Endodermal cell (in vitro differentiated cells): Measurements from ENCODE around the gene AP3B2. TPM values are rescaled to one million over a fixed set of nuclear protein-coding genes. Genes with fewer than 3 reads are reported as not detected.

ENCODE experiments used
- DNase-seq: peaks from one replicate; pipeline ENCODE4 v3.0.0-alpha.2; 2017
- H3K27ac ChIP-seq: 2 replicates; pipeline ENCODE4 v1.5.1; 2013; ENCODE audit warnings: mild to moderate bottlenecking, low read depth, low read length, moderate library complexity
- H3K27me3 ChIP-seq: 2 replicates; pipeline ENCODE4 v1.6.1; 2013; ENCODE audit warnings: mild to moderate bottlenecking, low read length, moderate library complexity; ENCODE audit not compliant: insufficient read depth, control insufficient read depth, poor library complexity, severe bottlenecking
- H3K36me3 ChIP-seq: 2 replicates; pipeline ENCODE4 v1.7.0; 2013; ENCODE audit warnings: mild to moderate bottlenecking, low read length, moderate library complexity; ENCODE audit not compliant: control insufficient read depth, insufficient read depth
- H3K4me1 ChIP-seq: one replicate; pipeline ENCODE4 v1.7.0; 2013; ENCODE audit warnings: low read length; ENCODE audit not compliant: control insufficient read depth, insufficient read depth
- H3K4me3 ChIP-seq: 2 replicates; pipeline ENCODE4 v1.5.1; 2013; ENCODE audit warnings: mild to moderate bottlenecking, low read length, moderate library complexity
- H3K9ac ChIP-seq: 2 replicates; pipeline ENCODE4 v1.6.1; 2013; ENCODE audit warnings: mild to moderate bottlenecking, low read length, moderate library complexity; ENCODE audit not compliant: poor library complexity, severe bottlenecking; ENCODE audit errors: extremely low read depth
- H3K9me3 ChIP-seq: 2 replicates; pipeline ENCODE4 v1.6.1; 2013; ENCODE audit warnings: mild to moderate bottlenecking, low read length, moderate library complexity; ENCODE audit not compliant: control insufficient read depth
- H3K27ac Mint-ChIP-seq: 2 replicates; pipeline ENCODE4 v1.8.0; 2020; ENCODE audit warnings: mixed read lengths
- H3K27me3 Mint-ChIP-seq: 2 replicates; pipeline ENCODE4 v1.8.0; 2021; ENCODE audit warnings: mild to moderate bottlenecking, mixed read lengths; ENCODE audit not compliant: insufficient read depth
- H3K36me3 Mint-ChIP-seq: 2 replicates; pipeline ENCODE4 v1.8.0; 2020; ENCODE audit warnings: low read depth, mixed read lengths
- H3K4me1 Mint-ChIP-seq: 2 replicates; pipeline ENCODE4 v1.8.0; 2020; ENCODE audit warnings: mixed read lengths
- H3K4me3 Mint-ChIP-seq: 2 replicates; pipeline ENCODE4 v1.8.0; 2020; ENCODE audit warnings: mild to moderate bottlenecking, moderate library complexity, mixed read lengths
- H3K9me3 Mint-ChIP-seq: 2 replicates; pipeline ENCODE4 v1.8.0; 2020; ENCODE audit warnings: mild to moderate bottlenecking, mixed read lengths
- WGBS, 2 experiments: methylation state at CpG; one replicate each; pipeline versions ENCODE4 v1.1.5 to v1.1.7; 2013; ENCODE audit warnings: missing lambda C conversion rate in 2 of 2, mixed read lengths in 1 of 2; ENCODE audit not compliant: insufficient coverage in 1 of 2, insufficient read length in 1 of 2; 5-methylcytosine and 5-hydroxymethylcytosine counted together
- total RNA-seq, 2 donors: library from RNA; stranded (reverse); fragmentation: NEBNext Ultra II Directional in 1 of 2; extraction: Animal tissue kit (Norgen Biotek cat#: 25700) in 1 of 2; gene quantifications; 2 replicates in 1 of 2; 3 replicates in 1 of 2; pipeline ENCODE4 v1.2.1, GENCODE V29; 2021
- TF ChIP-seq, protein P1 (sequence below): fragments of 200-600 bp; sonication (generic); conservative IDR thresholded peaks from 2 replicates; pipeline ENCODE4 v1.5.0; 2021; ENCODE audit warnings: antibody characterized with exemption, mild to moderate bottlenecking

Gene AP3B2
- total RNA-seq, 2 donors from 2014 or later: 22.4 to 24.4 TPM

DNA sequence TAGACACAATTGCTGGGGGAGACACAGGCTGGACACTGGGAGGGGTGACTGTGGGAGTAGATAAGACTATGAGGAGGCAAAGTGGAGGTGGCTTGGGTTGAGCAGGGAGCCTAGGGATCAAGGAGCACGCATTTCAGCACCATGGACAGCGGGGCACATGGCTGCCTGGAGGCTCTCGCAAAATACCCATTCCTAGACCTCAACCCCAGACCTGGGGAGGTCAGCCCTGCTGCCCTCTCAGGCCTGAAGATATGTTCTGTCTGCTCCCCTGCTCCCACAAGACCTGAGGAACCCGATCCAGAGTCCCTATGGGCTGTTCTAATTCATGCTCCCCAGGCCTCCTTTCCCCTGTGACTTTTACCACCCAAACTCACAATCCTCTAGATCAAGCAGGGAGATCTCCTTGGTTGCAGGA lies 46.5 kb downstream of the AP3B2 start:
- H3K36me3 ChIP-seq: no peaks in the 10 kb centered on the region
- no peaks in the 10 kb centered on the region for H3K9me3 Mint-ChIP-seq
- H3K27ac Mint-ChIP-seq: no peak overlapping the region
- 14 to 15% methylated on average over 2 to 4 of the region's 4 CpGs for WGBS, 2 experiments
- no peak overlapping the region for H3K4me3 Mint-ChIP-seq
- H3K4me1 ChIP-seq: no peaks in the 10 kb centered on the region
- no peaks in the 10 kb centered on the region for H3K4me1 Mint-ChIP-seq
- H3K27ac ChIP-seq: no peak overlapping the region
- H3K27me3 ChIP-seq: peaks cover 16% of the 10 kb centered on the region
- peaks cover 15% of the 10 kb centered on the region for H3K27me3 Mint-ChIP-seq
- no peak overlapping the region for H3K4me3 ChIP-seq
- TF ChIP-seq, protein P1, sequence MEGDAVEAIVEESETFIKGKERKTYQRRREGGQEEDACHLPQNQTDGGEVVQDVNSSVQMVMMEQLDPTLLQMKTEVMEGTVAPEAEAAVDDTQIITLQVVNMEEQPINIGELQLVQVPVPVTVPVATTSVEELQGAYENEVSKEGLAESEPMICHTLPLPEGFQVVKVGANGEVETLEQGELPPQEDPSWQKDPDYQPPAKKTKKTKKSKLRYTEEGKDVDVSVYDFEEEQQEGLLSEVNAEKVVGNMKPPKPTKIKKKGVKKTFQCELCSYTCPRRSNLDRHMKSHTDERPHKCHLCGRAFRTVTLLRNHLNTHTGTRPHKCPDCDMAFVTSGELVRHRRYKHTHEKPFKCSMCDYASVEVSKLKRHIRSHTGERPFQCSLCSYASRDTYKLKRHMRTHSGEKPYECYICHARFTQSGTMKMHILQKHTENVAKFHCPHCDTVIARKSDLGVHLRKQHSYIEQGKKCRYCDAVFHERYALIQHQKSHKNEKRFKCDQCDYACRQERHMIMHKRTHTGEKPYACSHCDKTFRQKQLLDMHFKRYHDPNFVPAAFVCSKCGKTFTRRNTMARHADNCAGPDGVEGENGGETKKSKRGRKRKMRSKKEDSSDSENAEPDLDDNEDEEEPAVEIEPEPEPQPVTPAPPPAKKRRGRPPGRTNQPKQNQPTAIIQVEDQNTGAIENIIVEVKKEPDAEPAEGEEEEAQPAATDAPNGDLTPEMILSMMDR: no peak
- H3K9ac ChIP-seq: no peak overlapping the region
- peaks cover 2% of the 10 kb centered on the region for H3K36me3 Mint-ChIP-seq
- H3K9me3 ChIP-seq: no peaks in the 10 kb centered on the region
- DNase-seq: peak; percentile 93

DNA sequence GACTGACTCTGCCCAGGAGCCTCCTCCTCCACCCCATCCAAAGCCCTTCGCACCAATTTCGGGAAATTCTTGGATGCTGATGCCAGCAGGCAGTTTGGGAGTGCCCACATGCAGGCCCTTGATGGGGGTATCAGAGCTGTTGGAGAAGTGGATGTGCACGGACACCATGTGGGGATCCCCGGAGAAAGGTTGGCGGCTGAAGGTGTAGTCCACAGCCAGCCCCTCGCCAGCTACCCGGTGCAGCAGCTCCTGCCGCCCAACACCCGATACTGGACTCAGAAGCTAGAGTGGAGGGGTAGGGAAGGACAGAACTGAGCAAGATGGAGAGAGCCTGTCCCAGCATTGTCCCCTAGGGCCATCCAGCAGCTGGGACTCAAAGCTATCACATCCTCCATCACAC lies 47.0 kb downstream of the AP3B2 start:
- peaks cover 16% of the 10 kb centered on the region for H3K27me3 ChIP-seq
- WGBS, 2 experiments: 83 to 90% methylated on average over 5 to 9 of the region's 9 CpGs
- no peak for DNase-seq
- no peak overlapping the region for H3K4me3 Mint-ChIP-seq
- no peaks in the 10 kb centered on the region for H3K4me1 Mint-ChIP-seq
- H3K36me3 ChIP-seq: no peaks in the 10 kb centered on the region
- TF ChIP-seq, protein P1: no peak
- H3K9ac ChIP-seq: no peak overlapping the region
- no peak overlapping the region for H3K27ac ChIP-seq
- H3K27me3 Mint-ChIP-seq: peaks cover 15% of the 10 kb centered on the region
- no peak overlapping the region for H3K27ac Mint-ChIP-seq
- peaks cover 2% of the 10 kb centered on the region for H3K36me3 Mint-ChIP-seq
- H3K9me3 Mint-ChIP-seq: no peaks in the 10 kb centered on the region
- no peaks in the 10 kb centered on the region for H3K9me3 ChIP-seq
- H3K4me1 ChIP-seq: no peaks in the 10 kb centered on the region
- no peak overlapping the region for H3K4me3 ChIP-seq

DNA sequence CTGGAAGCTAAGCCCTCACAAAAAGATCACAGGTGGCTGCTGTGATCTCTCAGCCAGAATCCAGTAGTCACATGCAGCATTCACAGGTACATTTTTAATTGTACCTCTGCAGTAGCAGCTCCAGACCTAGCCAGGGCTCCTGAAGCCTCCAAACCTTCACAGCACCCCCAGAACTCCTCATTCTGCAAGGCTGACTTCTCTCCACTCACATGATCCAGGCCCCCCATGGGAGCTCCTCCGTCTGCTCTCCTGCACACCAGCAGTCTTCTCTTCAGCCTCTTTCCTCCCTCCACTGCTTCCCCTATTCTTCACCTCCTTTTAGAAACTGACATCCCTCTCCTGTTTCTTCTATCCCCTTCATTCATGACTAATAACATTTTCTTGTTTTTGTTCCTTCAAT lies 49.3 kb downstream of the AP3B2 start:
- 84 to 100% methylated on average over 1 of the region's 1 CpG for WGBS, 2 experiments
- H3K27me3 Mint-ChIP-seq: peaks cover 18% of the 10 kb centered on the region
- H3K9ac ChIP-seq: no peak overlapping the region
- H3K36me3 Mint-ChIP-seq: peaks cover 2% of the 10 kb centered on the region
- H3K9me3 Mint-ChIP-seq: no peaks in the 10 kb centered on the region
- H3K27ac ChIP-seq: no peak overlapping the region
- H3K27ac Mint-ChIP-seq: no peak overlapping the region
- H3K4me3 ChIP-seq: no peak overlapping the region
- H3K4me1 ChIP-seq: no peaks in the 10 kb centered on the region
- peaks cover 16% of the 10 kb centered on the region for H3K27me3 ChIP-seq
- TF ChIP-seq, protein P1: no peak
- DNase-seq: peak; percentile 17
- no peaks in the 10 kb centered on the region for H3K4me1 Mint-ChIP-seq
- H3K36me3 ChIP-seq: no peaks in the 10 kb centered on the region
- no peaks in the 10 kb centered on the region for H3K9me3 ChIP-seq
- no peak overlapping the region for H3K4me3 Mint-ChIP-seq
